Raji (cell line): Measurements from ENCODE around the gene CSDE1.

ENCODE experiments used
- POLR2A ChIP-seq: IDR thresholded peaks from 2 replicates; pipeline ENCODE4 v1.6.1; 2011; ENCODE audit warnings: low read depth, low read length, control low read depth; ENCODE audit not compliant: insufficient read depth

Gene CSDE1

GRCh38 chr1:114757455-114758255 lies at the start of gene CSDE1:
Gene CSDE1 (minus strand): TSS chr1:114757984. CDS start chr1:114739890, 18,094 bp downstream.
- peak; percentile 90 for TF ChIP-seq POLR2A

- no peak for TF ChIP-seq POLR2A
Observed at GRCh38 chr1:114803001-114803400, 45.2 kb upstream of the CSDE1 start.

- TF ChIP-seq POLR2A = no peak
Observed at GRCh38 chr1:114794038-114794437, 36.3 kb upstream of the CSDE1 start.

- TF ChIP-seq POLR2A = no peak
Observed at GRCh38 chr1:114782476-114782875, 24.7 kb upstream of the CSDE1 start.

GRCh38 chr1:114780344-114781226 lies 22.8 kb upstream of the CSDE1 start, which contains the start of gene SIKE1:
Gene SIKE1 (minus strand): TSS chr1:114780685. CDS start chr1:114780607, 78 bp downstream.
- TF ChIP-seq POLR2A = peak; percentile 96

- no peak for TF ChIP-seq POLR2A
Observed at GRCh38 chr1:114779722-114780121, 21.9 kb upstream of the CSDE1 start.

GRCh38 chr1:114771992-114772391 lies 14.2 kb upstream of the CSDE1 start:
- no peak for TF ChIP-seq POLR2A

GRCh38 chr1:114770989-114771388 lies 13.2 kb upstream of the CSDE1 start:
- no peak for TF ChIP-seq POLR2A

- no peak for TF ChIP-seq POLR2A
Observed at GRCh38 chr1:114764689-114765088, 6.9 kb upstream of the CSDE1 start.

- no peak for TF ChIP-seq POLR2A
Observed at GRCh38 chr1:114758256-114758832, 560 bp upstream of the CSDE1 start.

- no peak for TF ChIP-seq POLR2A
Observed at GRCh38 chr1:114756949-114757454, 782 bp downstream of the CSDE1 start.

GRCh38 chr1:114756009-114756892 lies 1.5 kb downstream of the CSDE1 start:
- TF ChIP-seq POLR2A = no peak

GRCh38 chr1:114755006-114755931 lies 2.5 kb downstream of the CSDE1 start:
- no peak for TF ChIP-seq POLR2A
